A673 (cell line): ENCODE measurements around the gene FBLN5. TPM values are rescaled to one million over a fixed set of nuclear protein-coding genes. Genes with fewer than 3 reads are reported as not detected.

Source experiments
- BruUV-seq: library from RNA; stranded (reverse); fragments of 400-500 nt; replicated peaks from 2 replicates; lab custom pipeline; 2021; lab: Mats Ljungman, UMichigan
- CTCF ChIA-PET: fragments of 300-600 bp; sonication (Branson Sonifier 250); formaldehyde crosslinking; loops from one replicate; lab custom pipeline; 2022; ENCODE audit warnings: antibody characterized with exemption; lab: Charles Lee
- POLR2A ChIA-PET: fragments of 300-600 bp; sonication (Branson Sonifier 250); formaldehyde crosslinking; loops from one replicate; lab custom pipeline; 2022; ENCODE audit warnings: antibody characterized with exemption; ENCODE audit not compliant: low non-redundant PET; lab: Charles Lee
- DNase-seq: peaks from one replicate; pipeline ENCODE4 v3.0.0-alpha.2; 2015; ENCODE audit warnings: low spot score
- H3K27ac ChIP-seq: fragments of 200-600 bp; sonication (generic); 2 replicates; pipeline ENCODE4 v1.5.1; 2016; ENCODE audit warnings: mixed run types, low read depth, mild to moderate bottlenecking, mixed read lengths, antibody characterized with exemption, low read length; ENCODE audit not compliant: poor library complexity, severe bottlenecking
- H3K27me3 ChIP-seq: fragments of 200-600 bp; sonication (generic); replicated peaks from 2 replicates; pipeline ENCODE4 v1.6.1; 2017; ENCODE audit warnings: mixed run types, low read depth, mild to moderate bottlenecking, mixed read lengths, antibody characterized with exemption, low read length; ENCODE audit not compliant: insufficient read depth, poor library complexity
- H3K36me3 ChIP-seq: fragments of 200-600 bp; sonication (generic); 2 replicates; pipeline ENCODE4 v1.6.1; 2016; ENCODE audit warnings: mixed run types, mild to moderate bottlenecking, mixed read lengths, antibody characterized with exemption, low read length; ENCODE audit not compliant: insufficient read depth, poor library complexity, severe bottlenecking
- H3K4me1 ChIP-seq: fragments of 200-600 bp; sonication (generic); 2 replicates; pipeline ENCODE4 v1.6.1; 2017; ENCODE audit warnings: mixed run types, mild to moderate bottlenecking, mixed read lengths, antibody characterized with exemption, low read length; ENCODE audit not compliant: insufficient read depth, poor library complexity, severe bottlenecking
- H3K4me3 ChIP-seq: fragments of 200-600 bp; sonication (generic); 2 replicates; pipeline ENCODE4 v1.5.1; 2016; ENCODE audit warnings: low read depth, mixed run types, mild to moderate bottlenecking, mixed read lengths, low read length; ENCODE audit not compliant: poor library complexity, severe bottlenecking
- H3K9me3 ChIP-seq: fragments of 200-600 bp; sonication (generic); 2 replicates; pipeline ENCODE4 v1.6.1; 2016; ENCODE audit warnings: mixed run types, low read depth, mild to moderate bottlenecking, mixed read lengths, antibody characterized with exemption, low read length; ENCODE audit not compliant: poor library complexity, severe bottlenecking
- EZH2 ChIP-seq: fragments of 200-600 bp; sonication (generic); IDR thresholded peaks from 2 replicates; pipeline ENCODE4 v1.6.1; 2017; ENCODE audit warnings: borderline replicate concordance, low read depth, mild to moderate bottlenecking, mixed read lengths, antibody characterized with exemption, low read length; ENCODE audit not compliant: poor library complexity, severe bottlenecking
- intact Hi-C: fragments of 100-400 bp; cut with micrococcal nuclease; formaldehyde crosslinking; loops from one replicate; pipeline ENCODE4 v1.10.0; 2022; ENCODE audit not compliant: unreplicated experiment
- total RNA-seq: library from RNA; stranded (reverse); gene quantifications from 2 replicates; pipeline ENCODE4 v1.2.3, GENCODE V29; 2021
- TF ChIP-seq, protein P1 (sequence below): fragments of 300-800, 200-600 bp; sonication (generic); conservative IDR thresholded peaks from 2 replicates; pipeline ENCODE4 v1.5.1; 2017; ENCODE audit warnings: low read depth, mild to moderate bottlenecking, antibody characterized with exemption, low read length, moderate library complexity, mixed read lengths

Gene FBLN5
- total RNA-seq, 1 experiment from 2014 or later = 10.7 TPM

DNA sequence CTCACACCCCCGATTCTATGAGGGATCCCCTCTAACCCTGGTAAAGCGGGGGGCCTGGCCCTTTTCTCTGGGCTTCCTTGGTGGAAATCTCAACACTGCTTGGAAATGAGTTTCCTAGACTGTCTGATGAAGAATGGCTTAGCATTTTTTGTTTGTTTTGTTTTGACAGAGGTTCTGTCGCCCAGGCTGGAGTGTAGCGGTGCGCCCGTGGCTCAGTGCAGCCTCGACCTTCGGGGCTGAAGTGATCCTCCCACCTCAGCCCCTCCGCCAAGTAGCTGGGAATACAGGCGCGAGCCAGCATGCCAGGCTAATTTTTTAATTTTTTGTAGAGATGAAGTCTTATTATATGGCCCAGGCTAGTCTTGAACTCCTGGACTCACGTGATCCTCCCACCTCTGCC, 110.4 kb downstream of the FBLN5 start:
- no peak for TF ChIP-seq EZH2
- no peak overlapping the region for H3K27ac ChIP-seq
- H3K9me3 ChIP-seq = no peaks in the 10 kb centered on the region
- DNase-seq = no peak
- CTCF ChIA-PET = no interaction called here
- intact Hi-C loops = no loop called here
- BruUV-seq = no TSS peak
- H3K4me1 ChIP-seq = peaks cover 6% of the 10 kb centered on the region
- H3K36me3 ChIP-seq = no peaks in the 10 kb centered on the region
- H3K27me3 ChIP-seq = peaks cover 74% of the 10 kb centered on the region
- POLR2A ChIA-PET = no interaction called here
- H3K4me3 ChIP-seq = peak overlapping the region; percentile 51

DNA sequence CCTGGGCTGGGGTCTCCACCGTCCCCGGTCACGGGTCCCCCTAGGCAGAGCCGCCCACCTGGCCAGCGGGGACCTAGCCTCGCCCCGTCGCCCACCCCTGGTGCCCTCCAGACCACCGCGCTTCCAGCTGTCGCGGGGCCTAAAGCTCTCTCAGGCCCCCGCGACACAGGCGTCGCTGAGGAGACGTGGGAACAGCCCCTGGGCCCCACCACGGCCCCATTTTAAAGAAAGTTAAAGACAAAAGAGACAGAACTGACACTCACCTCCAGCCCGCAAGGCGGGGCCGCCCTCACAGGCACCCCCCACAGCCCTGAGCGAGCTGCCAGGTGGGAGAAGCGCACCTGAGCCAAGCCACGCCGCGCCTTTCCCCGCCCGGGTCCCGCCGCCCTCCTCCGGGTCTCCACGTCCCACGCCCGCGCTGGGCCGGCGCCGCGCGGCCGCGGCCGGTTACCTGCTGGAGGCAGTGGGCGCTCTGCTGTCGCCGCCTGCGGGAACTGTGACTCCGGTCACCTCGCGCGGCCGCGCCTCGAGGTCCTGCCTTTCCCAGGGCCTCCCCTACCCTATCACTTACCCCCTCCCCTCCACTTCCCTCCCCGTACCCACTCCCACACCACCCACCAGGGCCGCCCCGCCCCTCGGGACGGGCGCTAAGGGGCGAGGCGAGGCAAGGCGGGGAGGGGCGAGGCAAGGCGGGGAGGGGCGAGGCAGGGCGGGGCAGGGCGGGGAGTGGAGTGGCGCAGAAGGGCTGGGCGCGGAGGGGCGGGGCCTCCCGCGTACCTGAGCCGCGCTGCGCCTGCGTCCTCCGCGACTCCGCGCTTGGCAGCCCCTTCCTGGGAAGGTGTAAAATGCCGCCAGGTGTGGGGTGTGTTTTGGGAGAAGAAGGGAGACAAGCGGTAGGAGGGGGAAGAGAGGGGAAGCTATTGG, 111.3 kb downstream of the FBLN5 start:
- H3K36me3 ChIP-seq = no peaks in the 10 kb centered on the region
- BruUV-seq = no TSS peak
- intact Hi-C loops = no loop called here
- H3K27ac ChIP-seq = no peak overlapping the region
- H3K27me3 ChIP-seq = peaks cover 83% of the 10 kb centered on the region
- H3K4me3 ChIP-seq = peak overlapping the region; percentile 51
- no peaks in the 10 kb centered on the region for H3K9me3 ChIP-seq
- peaks cover 6% of the 10 kb centered on the region for H3K4me1 ChIP-seq
- peak; percentile 69 for DNase-seq
- POLR2A ChIA-PET = no interaction called here
- CTCF ChIA-PET = no interaction called here
- TF ChIP-seq, protein P1, sequence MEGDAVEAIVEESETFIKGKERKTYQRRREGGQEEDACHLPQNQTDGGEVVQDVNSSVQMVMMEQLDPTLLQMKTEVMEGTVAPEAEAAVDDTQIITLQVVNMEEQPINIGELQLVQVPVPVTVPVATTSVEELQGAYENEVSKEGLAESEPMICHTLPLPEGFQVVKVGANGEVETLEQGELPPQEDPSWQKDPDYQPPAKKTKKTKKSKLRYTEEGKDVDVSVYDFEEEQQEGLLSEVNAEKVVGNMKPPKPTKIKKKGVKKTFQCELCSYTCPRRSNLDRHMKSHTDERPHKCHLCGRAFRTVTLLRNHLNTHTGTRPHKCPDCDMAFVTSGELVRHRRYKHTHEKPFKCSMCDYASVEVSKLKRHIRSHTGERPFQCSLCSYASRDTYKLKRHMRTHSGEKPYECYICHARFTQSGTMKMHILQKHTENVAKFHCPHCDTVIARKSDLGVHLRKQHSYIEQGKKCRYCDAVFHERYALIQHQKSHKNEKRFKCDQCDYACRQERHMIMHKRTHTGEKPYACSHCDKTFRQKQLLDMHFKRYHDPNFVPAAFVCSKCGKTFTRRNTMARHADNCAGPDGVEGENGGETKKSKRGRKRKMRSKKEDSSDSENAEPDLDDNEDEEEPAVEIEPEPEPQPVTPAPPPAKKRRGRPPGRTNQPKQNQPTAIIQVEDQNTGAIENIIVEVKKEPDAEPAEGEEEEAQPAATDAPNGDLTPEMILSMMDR = 0 out of 2 replicates have a peak, but pooled peaks have one; percentile 8
- TF ChIP-seq EZH2 = no peak

DNA sequence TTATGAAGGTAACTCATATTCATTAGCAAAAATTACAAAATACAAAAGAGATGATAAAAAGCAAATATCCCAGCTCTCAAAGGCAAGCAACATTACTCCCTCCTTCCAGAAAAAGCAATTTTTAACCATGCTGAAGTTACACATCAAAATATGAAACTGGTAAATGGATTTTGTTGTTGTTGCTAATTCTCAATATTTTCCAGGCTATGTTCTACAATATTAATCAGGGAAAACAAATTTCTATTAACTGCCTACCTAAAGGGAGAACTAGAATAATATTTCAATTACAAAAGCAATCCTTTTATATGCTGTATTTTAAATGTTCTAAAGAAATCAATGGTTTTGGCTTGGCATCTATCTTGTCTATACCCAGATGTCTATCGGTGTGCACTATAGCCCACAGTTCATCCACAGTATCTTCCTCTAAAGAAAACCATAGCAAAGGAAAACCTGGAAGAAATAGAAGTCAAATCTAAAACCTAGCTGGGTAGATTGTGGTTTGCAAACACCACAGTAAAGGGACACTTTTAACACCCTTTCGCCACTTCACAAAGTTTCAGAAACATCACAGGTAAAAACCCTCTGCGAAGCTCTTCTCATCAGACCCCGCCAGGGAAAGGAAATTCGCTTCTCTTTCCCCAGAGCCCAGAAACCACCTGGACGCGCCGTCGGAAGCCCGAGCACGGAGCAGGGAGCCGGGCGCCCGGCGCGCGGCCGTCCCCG, 112.1 kb downstream of the FBLN5 start:
- H3K9me3 ChIP-seq = no peaks in the 10 kb centered on the region
- H3K4me1 ChIP-seq = peaks cover 6% of the 10 kb centered on the region
- POLR2A ChIA-PET = interaction anchor here (0.7 kb wide), 1 partner anchor 64 kb away, joined by 3 read pairs; no protein-coding TSS in a partner anchor
- peaks cover 87% of the 10 kb centered on the region for H3K27me3 ChIP-seq
- BruUV-seq = no TSS peak
- H3K36me3 ChIP-seq = no peaks in the 10 kb centered on the region
- intact Hi-C loops = no loop called here
- DNase-seq = no peak
- no peak overlapping the region for H3K4me3 ChIP-seq
- CTCF ChIA-PET = no interaction called here
- H3K27ac ChIP-seq = no peak overlapping the region
- no peak for TF ChIP-seq EZH2
- TF ChIP-seq, protein P1 = no peak
